ENCODE results near the gene WNT5A. TPM values are rescaled to one million over a fixed set of nuclear protein-coding genes. Genes with fewer than 3 reads are reported as not detected.

Gene WNT5A
- total RNA-seq, 1 donor from 2014 or later, result 0.05 TPM

GRCh38 chr3:55498520-55498919 is 11.4 kb upstream of the WNT5A start:
- no peaks in the 10 kb centered on the region for H3K27me3 Mint-ChIP-seq (ENCODE audit: low read depth)
- no peak overlapping the region for H3K4me3 Mint-ChIP-seq (ENCODE audit: low read depth)
- no peaks in the 10 kb centered on the region for H3K4me1 Mint-ChIP-seq (ENCODE audit: low read depth)
- intact Hi-C loops (cut with micrococcal nuclease), result no loop called here
- H3K9me3 Mint-ChIP-seq, result no peaks in the 10 kb centered on the region
- no peak overlapping the region for H3K27ac Mint-ChIP-seq
- no peak for DNase-seq (ENCODE audit: low spot score)
- H3K36me3 Mint-ChIP-seq (ENCODE audit: low read depth), result no peaks in the 10 kb centered on the region

- no peak for DNase-seq (ENCODE audit: low spot score)
- H3K36me3 Mint-ChIP-seq (ENCODE audit: low read depth), result no peaks in the 10 kb centered on the region
- H3K4me3 Mint-ChIP-seq (ENCODE audit: low read depth), result no peak overlapping the region
- H3K4me1 Mint-ChIP-seq (ENCODE audit: low read depth), result no peaks in the 10 kb centered on the region
- no peaks in the 10 kb centered on the region for H3K9me3 Mint-ChIP-seq
- intact Hi-C loops (cut with micrococcal nuclease), result no loop called here
- no peaks in the 10 kb centered on the region for H3K27me3 Mint-ChIP-seq (ENCODE audit: low read depth)
- no peak overlapping the region for H3K27ac Mint-ChIP-seq
Observed at GRCh38 chr3:55497250-55497649, 10.1 kb upstream of the WNT5A start.

GRCh38 chr3:55494976-55495375 is 7.9 kb upstream of the WNT5A start:
- Mint-ChIP-seq H3K4me3 (ENCODE audit: low read depth) (no peak overlapping the region), H3K27ac (no peak overlapping the region), H3K27me3 (ENCODE audit: low read depth) (peaks cover 12% of the 10 kb centered on the region), H3K36me3 (ENCODE audit: low read depth) (no peaks in the 10 kb centered on the region), H3K4me1 (ENCODE audit: low read depth) (no peaks in the 10 kb centered on the region), H3K9me3 (no peaks in the 10 kb centered on the region)
- no peak for DNase-seq (ENCODE audit: low spot score)
- intact Hi-C loops (cut with micrococcal nuclease), result no loop called here

- intact Hi-C loops (cut with micrococcal nuclease), result no loop called here
- H3K27ac Mint-ChIP-seq, result no peak overlapping the region
- H3K9me3 Mint-ChIP-seq, result no peaks in the 10 kb centered on the region
Observed at GRCh38 chr3:55492976-55493375, 5.9 kb upstream of the WNT5A start.

GRCh38 chr3:55491296-55491816 is 4.2 kb upstream of the WNT5A start:
- H3K27ac Mint-ChIP-seq, result no peak overlapping the region
- DNase-seq (ENCODE audit: low spot score), result no peak
- H3K36me3 Mint-ChIP-seq (ENCODE audit: low read depth), result no peaks in the 10 kb centered on the region
- H3K9me3 Mint-ChIP-seq, result no peaks in the 10 kb centered on the region
- intact Hi-C loops (cut with micrococcal nuclease), result no loop called here
- no peak overlapping the region for H3K4me3 Mint-ChIP-seq (ENCODE audit: low read depth)
- peaks cover 42% of the 10 kb centered on the region for H3K27me3 Mint-ChIP-seq (ENCODE audit: low read depth)
- peaks cover 12% of the 10 kb centered on the region for H3K4me1 Mint-ChIP-seq (ENCODE audit: low read depth)

More at GRCh38 chr3:55492976-55493375, 5.9 kb upstream of the WNT5A start:
- H3K4me3 Mint-ChIP-seq (ENCODE audit: low read depth), result no peak overlapping the region
- DNase-seq (ENCODE audit: low spot score), result no peak
- H3K27me3 Mint-ChIP-seq (ENCODE audit: low read depth), result peaks cover 29% of the 10 kb centered on the region
- H3K36me3 Mint-ChIP-seq (ENCODE audit: low read depth), result no peaks in the 10 kb centered on the region
- H3K4me1 Mint-ChIP-seq (ENCODE audit: low read depth), result peaks cover 3% of the 10 kb centered on the region

DNA sequence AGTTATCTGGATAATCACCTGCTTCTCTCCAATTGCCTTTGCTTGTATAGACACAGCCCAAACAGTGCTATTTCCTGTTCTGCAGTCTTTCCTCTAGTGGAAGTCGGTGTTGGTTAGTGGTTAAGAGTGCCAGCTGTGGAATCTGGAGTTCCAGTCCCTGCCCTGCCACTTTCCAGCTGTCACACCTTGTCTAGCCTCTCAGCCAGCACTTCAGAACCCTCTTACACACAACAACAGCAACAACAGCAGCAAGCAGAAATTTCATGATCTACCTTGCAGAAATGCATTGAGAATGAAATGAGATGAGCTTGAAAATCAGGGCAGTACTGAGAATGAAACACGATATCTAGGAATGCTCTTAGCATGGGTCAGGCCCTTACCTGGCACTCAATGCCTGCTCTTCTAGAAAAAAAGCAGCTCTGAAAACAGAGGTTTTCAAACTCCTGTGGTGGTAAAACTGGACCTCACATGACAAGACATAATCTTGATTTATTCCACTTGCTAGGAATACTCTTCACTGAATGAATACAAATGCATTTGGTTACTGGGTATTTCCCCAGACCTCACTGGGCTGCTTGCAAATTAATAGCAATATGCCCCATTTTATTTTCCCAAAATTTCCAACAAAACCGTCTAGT is 3.3 kb upstream of the WNT5A start:
- no peaks in the 10 kb centered on the region for H3K9me3 Mint-ChIP-seq
- intact Hi-C loops (cut with micrococcal nuclease), result no loop called here
- H3K27me3 Mint-ChIP-seq (ENCODE audit: low read depth), result peaks cover 50% of the 10 kb centered on the region
- peaks cover 15% of the 10 kb centered on the region for H3K4me1 Mint-ChIP-seq (ENCODE audit: low read depth)
- no peaks in the 10 kb centered on the region for H3K36me3 Mint-ChIP-seq (ENCODE audit: low read depth)
- no peak for DNase-seq (ENCODE audit: low spot score)
- H3K4me3 Mint-ChIP-seq (ENCODE audit: low read depth), result no peak overlapping the region
- no peak overlapping the region for H3K27ac Mint-ChIP-seq

DNA sequence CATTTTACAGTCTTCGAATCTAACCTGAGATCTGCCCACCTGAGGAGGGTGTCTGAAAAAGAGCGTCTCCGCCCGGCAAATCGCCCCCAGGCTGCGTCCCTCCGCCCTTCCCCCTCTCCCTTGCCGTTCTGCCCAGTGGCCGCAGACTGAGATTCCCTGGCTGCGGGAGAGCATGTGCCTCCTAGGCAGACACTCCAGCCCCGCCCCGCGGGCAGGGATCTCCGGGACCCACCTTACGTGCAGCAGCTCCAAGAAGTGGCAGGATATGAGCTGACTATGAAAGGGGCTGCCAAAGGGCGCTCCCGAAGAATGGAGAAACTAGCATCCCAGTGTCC is 2.7 kb upstream of the WNT5A start:
- no peak for DNase-seq (ENCODE audit: low spot score)
- Mint-ChIP-seq H3K9me3 (no peaks in the 10 kb centered on the region), H3K4me3 (ENCODE audit: low read depth) (no peak overlapping the region), H3K27ac (no peak overlapping the region), H3K4me1 (ENCODE audit: low read depth) (peaks cover 17% of the 10 kb centered on the region), H3K27me3 (ENCODE audit: low read depth) (peaks cover 54% of the 10 kb centered on the region), H3K36me3 (ENCODE audit: low read depth) (no peaks in the 10 kb centered on the region)
- intact Hi-C loops (cut with micrococcal nuclease), result loop anchor here (5.0 to 10.0 kb wide), 2 partner anchors 975 to 1367 kb away; partner anchors contain the start of genes CACNA2D3 and ERC2

DNA sequence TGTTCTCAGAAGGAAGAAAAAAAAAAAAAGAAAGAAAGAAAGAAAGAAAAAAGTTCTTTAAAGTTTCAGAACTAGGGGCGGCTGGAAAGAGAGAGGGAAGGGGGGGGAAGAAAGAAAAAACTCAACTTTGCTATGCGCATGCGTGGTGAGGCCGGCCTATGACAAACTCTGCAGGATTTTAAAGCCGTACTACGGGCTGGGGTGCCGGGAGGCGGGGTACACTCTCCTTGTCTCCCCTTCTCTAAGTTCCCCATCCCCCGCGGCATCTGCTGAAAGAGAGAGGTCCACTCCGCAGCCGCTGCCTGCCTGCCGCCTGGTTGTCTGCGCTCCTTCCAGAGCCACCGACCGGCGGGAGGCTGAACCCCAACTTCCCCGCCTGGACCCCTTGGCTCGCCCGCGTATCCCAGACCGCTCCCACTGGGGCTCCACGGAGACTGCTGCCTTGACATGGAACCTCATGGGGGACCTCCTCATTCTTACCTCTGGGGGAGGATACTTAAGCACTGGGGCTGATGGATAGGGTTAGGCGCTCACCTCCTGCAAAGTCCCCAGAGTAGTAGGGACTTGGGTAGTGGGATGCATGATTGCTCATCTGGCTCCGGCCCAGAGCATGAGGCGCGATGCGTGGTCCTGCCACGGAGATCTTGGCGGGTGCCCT is 1.4 kb upstream of the WNT5A start:
- H3K36me3 Mint-ChIP-seq (ENCODE audit: low read depth), result no peaks in the 10 kb centered on the region
- H3K4me3 Mint-ChIP-seq (ENCODE audit: low read depth), result peak overlapping the region; percentile 52
- peaks cover 66% of the 10 kb centered on the region for H3K27me3 Mint-ChIP-seq (ENCODE audit: low read depth)
- intact Hi-C loops (cut with micrococcal nuclease), result loop anchor here (5.0 to 10.0 kb wide), 2 partner anchors 976 to 1366 kb away; partner anchors contain the start of genes CACNA2D3 and ERC2
- H3K4me1 Mint-ChIP-seq (ENCODE audit: low read depth), result peaks cover 17% of the 10 kb centered on the region
- no peaks in the 10 kb centered on the region for H3K9me3 Mint-ChIP-seq
- no peak for DNase-seq (ENCODE audit: low spot score)
- no peak overlapping the region for H3K27ac Mint-ChIP-seq

DNA sequence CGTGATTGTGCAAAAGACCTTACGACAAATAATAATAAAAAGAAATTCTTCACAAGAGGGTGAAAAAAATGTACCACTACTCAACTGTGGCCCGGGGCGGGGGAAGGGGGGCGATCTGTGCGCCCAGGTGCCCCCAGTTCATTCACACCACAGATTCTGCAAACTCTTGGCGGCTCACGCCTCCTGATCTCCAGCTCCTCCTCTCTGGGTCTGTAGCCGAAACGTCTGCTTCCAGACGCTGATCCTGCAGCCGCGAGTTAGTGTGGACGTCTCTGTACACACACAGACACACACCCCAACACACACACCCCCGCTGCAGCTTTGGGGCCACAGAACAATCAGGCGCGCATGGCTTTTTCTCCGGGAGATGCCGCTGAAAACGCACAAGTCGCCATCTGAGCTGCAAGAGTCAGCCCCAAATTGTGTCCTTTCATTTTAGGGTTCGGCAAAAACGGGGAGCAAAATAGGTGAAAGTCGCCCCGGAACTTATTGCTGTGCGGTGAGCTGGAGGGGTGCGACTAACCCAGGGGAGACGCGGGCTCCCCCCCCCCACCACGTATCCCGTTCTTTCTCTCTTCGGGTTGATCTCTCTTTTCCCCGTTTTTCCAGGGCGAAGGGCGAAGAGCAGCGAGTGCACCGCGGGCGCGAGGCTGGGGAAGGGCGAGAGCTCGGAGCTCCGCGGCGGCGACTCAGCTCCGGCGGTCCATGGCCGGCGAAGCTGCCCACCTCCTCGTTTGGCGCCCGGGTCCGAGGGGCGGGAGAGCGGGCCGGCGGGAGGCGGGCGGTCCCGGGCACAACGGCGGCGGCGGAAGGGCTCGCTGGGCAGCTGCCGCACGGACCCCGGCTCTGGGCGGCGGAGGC is 505 bp upstream of the WNT5A start:
- peaks cover 76% of the 10 kb centered on the region for H3K27me3 Mint-ChIP-seq (ENCODE audit: low read depth)
- DNase-seq (ENCODE audit: low spot score), result no peak
- H3K4me3 Mint-ChIP-seq (ENCODE audit: low read depth), result peak overlapping the region; percentile 78
- intact Hi-C loops (cut with micrococcal nuclease), result loop anchor here (5.0 to 10.0 kb wide), 2 partner anchors 977 to 1365 kb away; partner anchors contain the start of genes CACNA2D3 and ERC2
- H3K27ac Mint-ChIP-seq, result no peak overlapping the region
- H3K36me3 Mint-ChIP-seq (ENCODE audit: low read depth), result no peaks in the 10 kb centered on the region
- no peaks in the 10 kb centered on the region for H3K9me3 Mint-ChIP-seq
- H3K4me1 Mint-ChIP-seq (ENCODE audit: low read depth), result peaks cover 17% of the 10 kb centered on the region

- intact Hi-C loops (cut with micrococcal nuclease), result loop anchor here (5.0 to 10.0 kb wide), 2 partner anchors 979 to 1364 kb away; partner anchors contain the start of genes CACNA2D3 and ERC2
- Mint-ChIP-seq H3K36me3 (ENCODE audit: low read depth) (no peaks in the 10 kb centered on the region), H3K27ac (peak overlapping the region; percentile 17), H3K4me3 (ENCODE audit: low read depth) (peak overlapping the region; percentile 54), H3K4me1 (ENCODE audit: low read depth) (peaks cover 17% of the 10 kb centered on the region), H3K9me3 (no peaks in the 10 kb centered on the region), H3K27me3 (ENCODE audit: low read depth) (peaks cover 81% of the 10 kb centered on the region)
- no peak for DNase-seq (ENCODE audit: low spot score)
Observed at GRCh38 chr3:55486101-55486856, 827 bp downstream of the WNT5A start.

GRCh38 chr3:55484801-55485791 is 2.0 kb downstream of the WNT5A start:
- peak overlapping the region; percentile 43 for H3K27ac Mint-ChIP-seq
- no peaks in the 10 kb centered on the region for H3K9me3 Mint-ChIP-seq
- H3K4me3 Mint-ChIP-seq (ENCODE audit: low read depth), result no peak overlapping the region
- H3K27me3 Mint-ChIP-seq (ENCODE audit: low read depth), result peaks cover 79% of the 10 kb centered on the region
- DNase-seq (ENCODE audit: low spot score), result no peak
- H3K4me1 Mint-ChIP-seq (ENCODE audit: low read depth), result peaks cover 17% of the 10 kb centered on the region
- no peaks in the 10 kb centered on the region for H3K36me3 Mint-ChIP-seq (ENCODE audit: low read depth)
- intact Hi-C loops (cut with micrococcal nuclease), result loop anchor here (2.0 to 10.0 kb wide), 3 partner anchors 766 to 1363 kb away; partner anchors contain the start of genes CACNA2D3 and ERC2

All from activated T-helper 2 cell treated with anti-CD3 and anti-CD28 coated beads, Interferon-gamma antibody, Interleukin-2, Interleukin-4, amounts not matched to agents 10 μg/mL and 5 μg/mL and 100 μg/mL, durations not matched to agents 14 hours and 24 hours and 36 hours (primary cell).